HG02884 (cell line): Measurements from ENCODE around the gene SIGLEC12.
"Not testable (repeated sequence)": the region's sequence is repeated elsewhere in the genome, so short reads cannot be mapped to it uniquely, and the experiment has no call there.

Experiments
- ATAC-seq: cut with Tn5 transposase; IDR thresholded peaks from one replicate; pipeline ENCODE4 v1.9.1; 2021; ENCODE audit warnings: mild to moderate bottlenecking, moderate library complexity; ENCODE audit not compliant: unreplicated experiment

The SIGLEC12 gene

GRCh38 chr19:51524666-51525264, 23.2 kb upstream of the SIGLEC12 start:
- ATAC-seq = no peak

- no peak for ATAC-seq
These were observed 20.2 kb upstream of the SIGLEC12 start for GRCh38 chr19:51521781-51522180.

DNA sequence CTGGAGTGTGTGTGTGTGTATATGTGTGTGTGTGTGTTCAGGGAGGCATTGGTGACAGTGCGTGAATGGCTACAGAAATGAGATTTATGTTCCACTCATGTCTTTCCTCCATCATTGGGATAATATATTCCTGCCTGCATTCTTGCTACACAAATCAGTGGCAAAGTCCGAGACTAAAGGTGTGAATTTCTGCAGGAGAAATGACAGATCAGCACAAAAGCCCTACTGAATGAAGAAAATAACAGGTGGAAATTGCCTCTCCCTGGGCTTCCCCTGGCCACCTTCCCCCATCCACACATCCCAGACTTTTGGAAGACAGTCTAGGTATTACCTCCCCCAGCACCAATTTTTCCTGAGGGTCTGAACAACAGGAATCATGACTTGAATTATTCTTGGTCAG, 19.8 kb upstream of the SIGLEC12 start:
- no peak for ATAC-seq

DNA sequence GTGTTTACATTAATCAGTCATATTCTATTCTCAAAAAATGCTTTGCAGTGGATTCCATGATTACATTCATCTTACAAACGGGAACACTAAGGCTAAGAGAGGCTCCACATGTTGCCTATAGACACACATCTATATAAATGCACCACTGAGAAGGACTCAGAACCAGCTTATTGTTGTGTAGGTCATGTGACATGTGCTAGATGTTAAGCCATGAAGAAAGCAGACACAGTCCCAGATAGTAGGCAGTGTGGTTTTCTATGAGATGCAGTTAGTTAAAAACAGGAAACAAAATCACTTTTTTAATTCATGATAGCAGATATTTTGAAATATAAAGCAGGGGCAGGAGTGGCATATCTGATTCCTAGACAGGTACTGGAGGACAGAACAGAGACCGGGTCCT, 19.1 kb upstream of the SIGLEC12 start:
- no peak for ATAC-seq

DNA sequence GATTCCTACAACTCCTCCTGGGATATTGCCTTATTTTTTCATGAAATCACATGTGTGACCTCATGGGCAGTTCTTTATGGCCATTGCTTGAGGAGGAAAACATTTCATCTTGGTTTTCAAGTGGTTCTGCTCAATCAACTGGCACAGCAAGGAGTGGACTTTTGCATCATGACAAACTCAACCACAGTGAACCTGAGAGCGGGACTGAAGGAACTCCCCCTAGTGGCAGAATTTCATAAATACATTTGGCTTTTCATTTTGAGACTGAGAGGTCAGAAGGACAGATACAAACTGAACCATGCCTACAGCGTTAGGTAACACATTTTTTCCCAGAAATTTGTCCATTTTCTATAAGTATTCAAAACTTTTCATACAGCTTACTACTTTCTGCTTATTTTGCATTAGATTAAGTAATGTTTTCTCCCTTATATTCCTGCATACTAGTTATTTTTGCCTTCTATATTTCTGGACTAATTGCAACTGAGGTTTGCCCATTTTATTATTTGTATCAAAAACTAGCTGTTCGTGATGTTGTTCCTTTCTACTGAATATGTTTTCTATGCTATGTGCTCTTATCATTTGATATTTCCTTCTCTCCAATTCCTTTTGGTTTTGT, 13.4 kb upstream of the SIGLEC12 start:
- ATAC-seq = no peak

DNA sequence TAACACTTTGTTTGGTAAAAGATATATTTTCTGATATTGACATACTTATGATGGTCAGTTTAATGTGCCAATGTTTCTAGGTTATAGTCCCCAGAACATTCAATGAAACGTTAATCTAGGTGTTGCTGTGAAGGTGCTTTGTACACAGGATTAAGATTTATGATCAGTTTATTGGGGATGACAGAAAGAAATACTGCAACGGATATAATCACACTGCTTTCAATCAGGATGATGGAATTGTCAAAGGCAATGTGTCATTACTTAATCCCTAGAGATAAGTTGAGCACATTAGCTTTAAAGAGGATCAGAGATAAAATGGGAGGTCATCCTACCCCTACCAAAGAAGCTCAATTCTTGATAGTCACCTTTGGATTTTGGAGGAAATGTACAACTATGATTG, 12.4 kb upstream of the SIGLEC12 start:
- ATAC-seq = no peak

GRCh38 chr19:51511353-51511752, 9.8 kb upstream of the SIGLEC12 start:
- ATAC-seq = no peak

DNA sequence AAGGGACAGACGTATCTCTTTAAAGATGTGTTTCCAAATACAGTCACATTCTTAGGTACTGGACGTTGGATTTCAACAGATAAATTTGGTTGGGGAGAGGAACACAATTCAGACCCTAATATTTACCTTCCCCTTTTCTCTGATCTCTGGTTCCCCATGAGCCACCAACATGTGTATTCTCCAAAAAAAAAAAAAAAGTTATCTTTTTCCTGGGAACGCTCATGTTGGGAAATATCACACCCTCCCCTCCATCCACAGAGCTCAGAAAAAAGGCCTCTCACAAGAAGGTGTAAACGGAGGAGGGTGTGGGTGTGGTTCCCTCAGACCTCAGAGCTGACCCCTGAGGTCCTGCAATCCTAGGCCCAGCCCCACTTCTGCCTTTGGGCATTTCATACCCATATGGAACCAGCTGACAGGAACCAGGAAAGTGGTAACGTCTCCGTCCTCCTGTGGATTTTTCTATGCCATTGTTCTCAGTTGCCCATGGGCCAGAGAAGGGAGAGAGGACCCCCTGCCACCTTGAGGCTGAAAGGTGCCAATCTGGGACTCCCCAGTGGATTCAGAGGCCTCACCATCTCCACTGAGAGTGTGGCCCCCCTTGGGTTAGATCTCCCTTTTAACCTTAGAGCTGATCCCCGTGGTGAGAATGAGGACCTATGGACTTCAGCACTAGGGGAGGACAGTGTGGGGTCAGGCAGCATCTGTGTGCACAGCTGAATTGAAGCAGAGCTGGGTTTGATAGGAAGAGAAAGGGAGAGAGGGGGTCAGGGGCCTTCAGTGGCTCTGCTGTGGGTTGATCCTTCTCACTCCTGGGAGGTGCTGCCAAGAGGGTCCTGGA, 8.4 kb upstream of the SIGLEC12 start:
- no peak for ATAC-seq

- ATAC-seq = no peak
These were observed 6.6 kb upstream of the SIGLEC12 start for GRCh38 chr19:51508059-51508733.

GRCh38 chr19:51507640-51508058, 6.0 kb upstream of the SIGLEC12 start:
- ATAC-seq = no peak

- ATAC-seq = no peak
These were observed 5.6 kb upstream of the SIGLEC12 start for GRCh38 chr19:51507192-51507591.

GRCh38 chr19:51505904-51506303, 4.3 kb upstream of the SIGLEC12 start:
- ATAC-seq = no peak

DNA sequence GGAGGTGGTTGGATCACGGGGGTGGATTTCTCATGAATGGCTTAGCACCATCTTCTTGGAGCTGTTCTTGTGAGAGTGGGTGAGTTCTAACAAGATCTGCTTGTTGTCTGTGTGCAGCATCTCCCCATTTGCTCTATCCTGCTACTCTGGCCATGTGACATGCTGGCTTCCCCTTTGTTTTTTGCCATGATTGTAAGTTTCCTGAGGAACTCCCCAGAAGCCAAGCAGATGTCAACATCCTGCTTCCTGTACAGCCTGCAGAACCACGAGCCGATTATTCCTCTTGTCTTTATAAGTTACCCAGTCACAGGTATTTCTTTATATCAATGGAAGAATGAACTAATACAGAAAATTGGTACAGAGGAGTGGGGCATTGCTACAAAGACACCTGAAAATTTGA, 2.3 kb upstream of the SIGLEC12 start:
- ATAC-seq = no peak

DNA sequence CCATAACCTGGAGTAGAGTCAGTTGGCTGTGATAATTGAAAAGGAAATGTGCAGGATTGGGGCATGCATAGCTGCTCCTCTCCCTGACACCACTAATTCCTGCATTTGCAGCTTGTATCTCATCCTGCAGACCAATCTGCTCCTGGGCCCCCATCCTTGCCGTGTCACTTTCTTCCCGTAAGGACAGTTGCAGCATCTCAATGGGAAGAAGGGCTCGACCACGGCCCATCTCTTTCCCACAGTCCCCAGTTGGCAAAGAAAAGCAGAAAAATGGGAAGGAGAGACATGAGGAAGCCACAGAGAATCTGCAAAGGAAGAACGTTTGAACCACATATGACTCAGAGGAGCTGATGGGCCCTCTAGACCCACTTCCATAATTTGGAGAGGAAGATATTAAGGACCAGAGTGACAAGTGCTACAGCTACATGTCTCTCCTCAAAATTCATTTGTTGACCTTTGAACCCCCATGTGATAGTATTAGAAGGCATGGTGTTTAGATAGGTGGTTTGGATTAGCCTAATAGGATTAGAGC, 1.8 kb upstream of the SIGLEC12 start:
- no peak for ATAC-seq

DNA sequence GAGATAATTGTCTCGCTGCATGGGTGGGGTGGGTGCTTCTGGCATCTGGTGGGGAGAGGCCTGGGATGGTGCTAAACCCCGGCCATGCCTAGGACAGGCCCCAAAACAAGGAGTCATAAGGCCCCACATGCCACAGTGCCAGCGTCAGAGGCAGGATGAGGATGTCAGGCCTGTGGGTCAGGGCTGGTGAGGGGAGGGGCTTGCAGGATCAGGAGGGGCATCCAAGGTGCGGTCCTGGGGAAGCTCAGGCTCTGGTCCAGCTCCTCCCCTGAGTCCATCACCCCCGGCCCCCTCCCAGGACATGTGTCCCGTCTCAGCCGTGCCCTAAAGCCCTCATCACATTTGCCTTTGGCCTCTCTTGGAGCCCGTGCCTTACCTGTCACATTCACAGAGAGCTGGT, 669 bp downstream of the SIGLEC12 start:
- ATAC-seq = not testable (repeated sequence)

GRCh38 chr19:51497666-51498065, 3.9 kb downstream of the SIGLEC12 start:
- ATAC-seq = no peak

DNA sequence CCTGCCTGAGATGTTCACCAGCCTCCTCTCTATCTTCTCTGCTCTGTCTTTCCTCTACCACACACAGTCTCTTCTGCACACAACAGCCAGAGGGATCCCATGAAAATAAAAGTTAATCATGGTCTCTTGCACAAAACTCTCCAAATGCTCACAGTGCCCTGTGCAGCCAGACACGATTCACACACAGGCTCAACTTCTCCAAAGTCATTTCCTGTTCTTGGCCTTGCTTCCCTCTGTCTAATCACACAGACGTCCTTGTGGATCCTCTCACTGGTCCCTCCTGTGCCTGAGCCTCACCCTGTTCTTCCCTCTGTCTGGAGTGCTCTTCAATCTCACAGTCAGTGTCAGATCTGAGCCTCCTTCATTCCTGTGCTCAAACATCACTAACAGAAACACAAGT, 7.8 kb downstream of the SIGLEC12 start:
- no peak for ATAC-seq

- no peak for ATAC-seq
These were observed 10.0 kb downstream of the SIGLEC12 start for GRCh38 chr19:51491586-51491985.

- ATAC-seq = no peak
These were observed 10.9 kb downstream of the SIGLEC12 start for GRCh38 chr19:51490676-51491075.

GRCh38 chr19:51489113-51489512, 12.5 kb downstream of the SIGLEC12 start:
- no peak for ATAC-seq

GRCh38 chr19:51488491-51488890, 13.1 kb downstream of the SIGLEC12 start:
- no peak for ATAC-seq
